ENCODE measurements around the gene RPS6KA2. TPM values are rescaled to one million over a fixed set of nuclear protein-coding genes. Genes with fewer than 3 reads are reported as not detected.
"Not testable (repeated sequence)": the region's sequence is repeated elsewhere in the genome, so short reads cannot be mapped to it uniquely, and the experiment has no call there.

The RPS6KA2 gene
- total RNA-seq, 1 donor from 2014 or later = 36.1 TPM

- DNase-seq (ENCODE audit: low spot score) = no peak
Observed at GRCh38 chr6:166554316-166554715, 72.7 kb downstream of the RPS6KA2 start.

DNA sequence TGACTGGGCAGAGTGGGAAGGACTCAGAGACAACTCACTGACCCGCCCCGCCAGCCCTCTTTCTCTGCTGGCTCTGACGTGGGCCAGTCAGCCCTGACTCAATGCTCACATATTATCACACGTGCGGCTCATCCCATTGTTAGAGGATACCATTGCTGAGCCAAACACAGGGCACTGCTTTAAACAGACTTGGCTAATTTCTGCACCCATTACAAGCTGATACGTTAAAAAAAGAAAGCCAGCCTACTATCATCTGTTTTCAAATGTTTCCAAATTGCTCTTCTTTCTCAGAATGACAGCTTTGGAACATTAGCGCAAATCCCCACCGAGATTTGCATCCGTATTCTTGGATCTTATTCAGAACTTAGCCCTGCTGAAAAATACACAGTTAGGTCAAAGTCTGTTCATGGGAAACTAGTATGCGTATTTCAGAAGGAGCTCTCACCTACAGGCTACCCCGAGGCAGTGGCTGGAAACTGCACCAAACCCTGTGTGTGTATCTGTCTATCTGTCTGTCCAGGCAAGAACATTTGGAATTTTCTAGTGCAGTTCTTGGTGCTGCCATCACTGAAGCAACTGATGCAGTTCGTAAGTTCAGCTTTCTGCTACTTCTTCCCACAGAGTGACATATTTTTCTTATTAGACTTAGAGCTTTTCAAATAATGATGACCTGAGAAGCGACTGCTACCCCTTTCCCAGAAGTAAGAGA lies 73.3 kb downstream of the RPS6KA2 start:
- peak; percentile 61 for DNase-seq (ENCODE audit: low spot score)

DNA sequence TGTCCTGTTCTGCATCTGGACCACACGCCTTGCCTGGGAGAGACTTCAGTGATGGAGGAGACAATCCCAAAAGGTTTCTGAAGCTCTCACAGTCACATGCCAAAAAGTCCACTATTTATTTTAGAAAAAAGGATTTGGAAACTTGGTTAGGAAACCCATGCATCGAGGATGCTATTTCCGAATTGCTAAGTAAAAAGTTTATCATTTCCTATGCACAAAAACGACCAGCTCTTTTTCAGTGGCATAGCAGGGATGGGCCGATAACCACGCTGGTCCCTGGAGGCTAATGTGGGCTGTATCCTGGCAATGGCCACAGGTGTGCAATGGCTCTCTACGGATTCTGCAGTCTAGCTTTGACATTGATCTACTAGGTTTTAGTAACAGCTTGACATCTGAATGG lies 74.5 kb downstream of the RPS6KA2 start:
- DNase-seq (ENCODE audit: low spot score) = no peak

DNA sequence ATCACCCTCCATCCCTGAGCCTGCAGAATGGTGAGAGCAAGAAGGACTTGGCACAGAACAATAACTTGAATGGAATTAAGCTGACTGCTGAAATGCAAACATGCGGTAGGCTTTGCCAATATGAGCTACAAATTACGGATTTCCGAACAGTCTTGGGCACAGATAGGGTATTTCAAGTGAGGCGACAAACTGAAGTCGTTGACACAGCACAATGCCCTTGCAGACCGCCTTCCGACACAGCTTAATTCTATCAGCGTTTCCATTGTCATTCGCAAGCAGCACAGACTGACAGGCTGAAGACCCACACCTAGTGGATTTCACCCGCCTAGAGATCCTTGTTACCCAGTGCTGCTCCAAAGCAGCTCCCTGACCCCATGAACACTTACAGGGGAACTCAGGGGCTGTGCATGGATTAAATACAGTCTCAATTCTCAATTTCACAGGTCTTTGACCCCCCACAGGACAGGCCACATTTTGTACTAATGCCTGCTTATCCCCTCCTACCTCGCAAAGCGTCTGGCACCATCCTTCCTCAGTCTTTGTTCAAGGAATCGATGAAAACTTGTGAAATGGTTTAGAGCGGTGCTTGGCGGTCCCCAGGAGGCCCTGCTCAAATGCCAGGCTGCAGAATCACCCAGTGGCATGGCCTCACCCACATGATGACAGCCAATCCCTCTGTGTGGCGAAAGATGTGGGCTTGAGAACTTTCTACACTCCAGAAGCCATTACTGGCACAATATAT lies 75.1 kb downstream of the RPS6KA2 start:
- DNase-seq (ENCODE audit: low spot score) = no peak

GRCh38 chr6:166546653-166547052 lies 80.4 kb downstream of the RPS6KA2 start:
- DNase-seq (ENCODE audit: low spot score) = no peak

DNA sequence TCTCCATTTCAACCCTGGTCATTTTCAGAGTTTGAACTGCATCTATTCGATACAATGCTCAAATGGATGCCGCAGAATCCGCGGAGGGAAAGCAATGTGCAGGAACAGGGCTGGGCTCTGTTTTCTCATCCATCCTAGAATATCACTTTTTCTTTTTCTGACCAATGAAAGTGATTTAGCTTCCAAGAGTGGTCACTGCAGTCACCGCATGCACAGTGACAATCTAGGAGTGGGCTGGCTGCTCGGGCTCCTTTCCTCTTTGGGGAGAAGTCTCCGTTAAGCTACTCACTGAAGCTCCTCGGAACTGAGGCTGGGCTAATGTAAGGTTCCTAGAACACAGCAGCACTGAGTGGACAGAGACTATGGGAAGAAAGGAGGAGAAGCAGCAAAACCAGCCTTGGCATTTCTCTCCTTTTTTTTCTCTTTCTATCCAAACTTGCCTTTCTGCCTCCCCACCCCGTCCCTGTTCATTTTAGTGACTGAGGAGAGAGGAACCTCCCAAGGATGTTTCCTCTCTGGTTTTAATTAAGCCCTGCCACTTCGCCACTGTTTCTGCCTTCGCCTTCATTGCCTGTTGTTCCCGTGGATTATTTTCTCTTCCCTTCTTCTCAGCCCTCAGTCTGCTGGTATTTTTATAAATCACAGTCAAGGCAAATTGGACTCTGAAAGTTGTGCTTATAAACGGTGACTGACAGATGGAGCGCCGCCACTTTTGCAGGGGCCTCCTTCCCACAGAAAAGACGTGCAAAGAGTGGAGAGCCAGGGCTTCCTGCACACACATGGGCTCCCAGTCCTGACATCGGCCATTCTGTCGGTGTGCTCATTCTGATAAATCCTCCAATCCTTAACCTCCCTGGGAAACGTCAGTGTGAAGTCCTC lies 81.7 kb downstream of the RPS6KA2 start:
- DNase-seq (ENCODE audit: low spot score) = no peak

- DNase-seq (ENCODE audit: low spot score) = no peak
Observed at GRCh38 chr6:166544296-166544605, 82.8 kb downstream of the RPS6KA2 start.

DNA sequence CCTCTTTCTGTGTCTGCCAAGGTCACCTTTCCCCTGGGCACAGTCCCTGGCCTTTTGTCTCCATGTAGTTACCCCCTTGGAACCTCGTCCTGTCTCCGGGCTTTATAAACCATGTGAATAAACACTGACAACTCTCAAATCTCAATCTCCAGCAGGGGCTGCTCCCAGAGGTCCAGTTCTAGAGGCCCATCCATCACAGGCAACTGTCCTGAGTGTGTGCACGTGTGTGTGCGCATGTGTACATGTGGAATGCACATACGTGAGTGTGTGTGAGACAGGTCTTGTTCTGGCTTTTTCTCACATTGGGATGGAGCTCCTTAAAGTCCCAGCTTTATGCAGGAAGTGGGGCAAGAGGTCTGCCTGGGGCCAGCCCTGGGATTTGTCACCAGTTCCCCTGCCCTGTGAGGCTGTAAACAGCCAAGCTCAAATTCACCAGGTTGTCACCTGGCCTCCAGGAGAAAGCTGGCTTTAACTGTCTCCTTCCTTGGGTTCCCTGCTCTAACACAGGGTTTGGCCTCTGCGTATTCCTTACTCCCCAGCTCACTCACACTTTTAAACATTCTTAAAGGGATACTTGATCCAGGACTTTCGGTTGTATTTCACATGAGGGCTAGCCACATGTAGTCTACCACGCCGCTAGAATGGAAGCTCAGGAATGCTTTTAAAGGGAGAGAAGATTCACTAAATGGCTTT lies 83.3 kb downstream of the RPS6KA2 start:
- no peak for DNase-seq (ENCODE audit: low spot score)

DNA sequence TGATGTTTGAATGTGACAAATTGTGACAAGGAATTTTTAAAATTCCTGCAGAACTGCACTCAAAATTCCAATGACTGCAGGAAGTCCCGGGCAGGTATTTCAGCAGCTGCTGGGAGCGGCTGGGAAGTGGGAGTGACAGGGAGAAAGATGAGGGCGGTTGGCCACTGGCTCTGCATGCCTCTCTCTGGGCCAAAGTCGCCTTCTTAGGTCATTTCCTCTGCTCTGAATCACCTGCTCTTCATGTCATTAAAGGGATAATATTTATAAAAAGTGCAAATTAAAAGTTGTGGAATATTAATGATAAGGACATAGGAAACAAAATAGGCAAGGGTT lies 84.5 kb downstream of the RPS6KA2 start:
- no peak for DNase-seq (ENCODE audit: low spot score)

- no peak for DNase-seq (ENCODE audit: low spot score)
Observed at GRCh38 chr6:166541876-166542579, 85.0 kb downstream of the RPS6KA2 start.

GRCh38 chr6:166541366-166541765 lies 85.7 kb downstream of the RPS6KA2 start:
- DNase-seq (ENCODE audit: low spot score) = no peak

GRCh38 chr6:166540631-166541331 lies 86.3 kb downstream of the RPS6KA2 start:
- no peak for DNase-seq (ENCODE audit: low spot score)

GRCh38 chr6:166539543-166539942 lies 87.5 kb downstream of the RPS6KA2 start:
- DNase-seq (ENCODE audit: low spot score) = no peak

- not testable (repeated sequence) for DNase-seq (ENCODE audit: low spot score)
Observed at GRCh38 chr6:166539011-166539385, 88.1 kb downstream of the RPS6KA2 start.

GRCh38 chr6:166538297-166539010 lies 88.6 kb downstream of the RPS6KA2 start:
- no peak for DNase-seq (ENCODE audit: low spot score)

- no peak for DNase-seq (ENCODE audit: low spot score)
Observed at GRCh38 chr6:166534658-166535406, 92.2 kb downstream of the RPS6KA2 start.

DNA sequence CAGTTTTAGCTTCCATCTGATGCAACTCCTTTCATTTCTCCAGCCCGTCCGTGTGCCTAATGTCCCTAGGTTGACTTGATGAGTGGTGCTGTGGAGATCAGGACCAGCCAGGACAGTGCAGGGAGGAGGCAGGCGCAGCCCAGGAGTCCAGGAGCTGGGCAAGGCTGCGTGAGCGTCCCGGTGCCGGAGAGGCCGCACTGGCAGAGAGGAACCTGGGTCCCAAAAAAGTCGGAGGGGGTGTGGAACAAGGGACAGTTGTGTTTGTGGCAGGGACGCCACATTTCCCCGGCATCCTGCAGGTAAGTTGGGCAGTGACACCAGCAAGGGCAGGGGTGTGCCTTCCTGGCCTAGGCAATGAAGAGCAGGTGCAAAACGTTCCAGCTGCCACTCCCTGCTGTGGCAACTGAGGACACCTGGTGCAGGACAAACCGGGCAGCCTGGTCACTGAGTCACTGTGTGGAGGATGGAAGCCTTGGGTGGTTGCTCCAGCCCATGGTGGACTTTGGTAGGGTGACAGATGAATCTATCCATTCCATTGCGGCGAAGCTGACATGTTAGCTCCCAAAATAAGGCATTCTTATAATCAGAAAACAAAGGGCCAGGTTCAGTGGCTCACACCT lies 93.7 kb downstream of the RPS6KA2 start:
- DNase-seq (ENCODE audit: low spot score) = no peak

DNA sequence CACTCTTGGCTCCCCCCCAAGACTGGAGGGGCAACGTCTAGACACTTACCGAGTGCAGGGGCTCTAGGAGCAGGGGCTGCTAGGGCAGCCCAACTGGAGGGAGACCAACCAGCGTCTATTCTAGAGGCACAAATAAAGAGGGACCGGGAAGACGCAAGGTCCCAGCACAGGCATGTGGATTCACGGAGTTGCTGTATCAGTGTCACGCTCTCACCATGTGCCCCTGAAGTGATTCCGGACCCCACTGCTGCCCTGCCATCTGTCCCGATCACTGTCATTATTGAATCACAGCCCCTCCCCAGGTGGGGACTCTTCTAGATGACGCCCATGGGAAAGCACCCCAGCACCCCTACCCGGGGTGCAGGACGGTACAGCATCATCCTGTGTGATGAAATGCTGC lies 94.7 kb downstream of the RPS6KA2 start:
- DNase-seq (ENCODE audit: low spot score) = no peak

All from mucosa of gallbladder (tissue), 1 donor.